Activated naive CD4-positive, alpha-beta T cell treated with anti-CD3 and anti-CD28 coated beads, Interleukin-2, amount 50 U/mL, for 24 hours (primary cell): ENCODE data around the gene PACSIN2.

Source experiments
- H3K27ac Mint-ChIP-seq: one replicate; pipeline ENCODE4 v1.8.0; 2021; ENCODE audit warnings: mild to moderate bottlenecking, mixed read lengths
- H3K27me3 Mint-ChIP-seq: one replicate; pipeline ENCODE4 v1.8.0; 2021; ENCODE audit warnings: mixed read lengths
- H3K36me3 Mint-ChIP-seq: one replicate; pipeline ENCODE4 v1.8.0; 2021; ENCODE audit warnings: mixed read lengths
- H3K4me1 Mint-ChIP-seq: one replicate; pipeline ENCODE4 v1.8.0; 2021; ENCODE audit warnings: mixed read lengths
- H3K4me3 Mint-ChIP-seq: one replicate; pipeline ENCODE4 v1.8.0; 2021; ENCODE audit warnings: mild to moderate bottlenecking, mixed read lengths
- H3K9me3 Mint-ChIP-seq: one replicate; pipeline ENCODE4 v1.8.0; 2021; ENCODE audit warnings: mixed read lengths

The PACSIN2 gene, protein sequence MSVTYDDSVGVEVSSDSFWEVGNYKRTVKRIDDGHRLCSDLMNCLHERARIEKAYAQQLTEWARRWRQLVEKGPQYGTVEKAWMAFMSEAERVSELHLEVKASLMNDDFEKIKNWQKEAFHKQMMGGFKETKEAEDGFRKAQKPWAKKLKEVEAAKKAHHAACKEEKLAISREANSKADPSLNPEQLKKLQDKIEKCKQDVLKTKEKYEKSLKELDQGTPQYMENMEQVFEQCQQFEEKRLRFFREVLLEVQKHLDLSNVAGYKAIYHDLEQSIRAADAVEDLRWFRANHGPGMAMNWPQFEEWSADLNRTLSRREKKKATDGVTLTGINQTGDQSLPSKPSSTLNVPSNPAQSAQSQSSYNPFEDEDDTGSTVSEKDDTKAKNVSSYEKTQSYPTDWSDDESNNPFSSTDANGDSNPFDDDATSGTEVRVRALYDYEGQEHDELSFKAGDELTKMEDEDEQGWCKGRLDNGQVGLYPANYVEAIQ

DNA sequence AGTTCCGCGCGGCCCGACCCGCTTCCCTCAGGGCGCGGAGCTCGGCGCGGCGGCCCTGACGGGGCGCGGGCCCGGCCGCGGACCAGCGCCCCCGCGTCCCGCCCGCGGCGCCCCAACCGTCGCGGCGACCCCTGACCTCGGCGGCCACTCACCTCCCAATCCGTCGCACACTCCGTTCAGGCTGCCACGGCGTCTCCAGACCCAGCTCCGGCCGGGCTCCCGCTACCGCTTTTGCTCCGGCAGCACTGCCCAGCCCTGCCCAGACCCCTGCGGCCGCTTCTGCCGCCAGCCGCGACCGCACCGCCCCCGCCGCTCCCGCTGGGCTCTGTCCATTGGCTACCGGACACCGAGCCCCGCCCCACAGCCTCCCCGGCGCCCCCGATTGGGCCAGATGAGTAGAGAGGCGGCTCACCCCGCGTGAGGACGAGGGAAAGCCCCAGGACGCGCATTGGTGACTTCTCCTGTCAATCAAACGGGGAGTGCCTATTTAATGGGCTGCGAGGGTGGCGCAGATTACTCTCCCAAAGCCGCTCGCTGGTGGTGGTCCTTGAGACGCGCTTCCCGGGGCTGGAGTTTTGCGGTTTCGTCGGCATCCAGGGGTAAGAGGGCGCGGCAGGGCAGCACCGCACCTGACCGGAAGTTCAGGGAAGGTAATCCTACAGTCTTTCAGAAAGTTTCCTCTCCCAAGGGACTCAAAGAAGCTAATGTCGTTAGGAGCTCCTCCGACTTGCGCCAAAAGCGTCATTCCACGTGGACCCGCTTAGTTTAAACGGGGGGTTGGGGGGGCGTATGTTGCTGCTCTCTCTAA, at the start of gene PACSIN2:
TSS of gene PACSIN2 (minus strand) at position 281 of the 808 bp plus-strand sequence. CDS start 103,069 bp downstream, outside the sequence.
- H3K4me1 Mint-ChIP-seq = peaks cover 44% of the 10 kb centered on the region
- H3K9me3 Mint-ChIP-seq = no peaks in the 10 kb centered on the region
- no peaks in the 10 kb centered on the region for H3K27me3 Mint-ChIP-seq
- no peaks in the 10 kb centered on the region for H3K36me3 Mint-ChIP-seq
- H3K4me3 Mint-ChIP-seq = peak within 1 kb of the TSS; percentile 96
- H3K27ac Mint-ChIP-seq = peak within 1 kb of the TSS; percentile 87

DNA sequence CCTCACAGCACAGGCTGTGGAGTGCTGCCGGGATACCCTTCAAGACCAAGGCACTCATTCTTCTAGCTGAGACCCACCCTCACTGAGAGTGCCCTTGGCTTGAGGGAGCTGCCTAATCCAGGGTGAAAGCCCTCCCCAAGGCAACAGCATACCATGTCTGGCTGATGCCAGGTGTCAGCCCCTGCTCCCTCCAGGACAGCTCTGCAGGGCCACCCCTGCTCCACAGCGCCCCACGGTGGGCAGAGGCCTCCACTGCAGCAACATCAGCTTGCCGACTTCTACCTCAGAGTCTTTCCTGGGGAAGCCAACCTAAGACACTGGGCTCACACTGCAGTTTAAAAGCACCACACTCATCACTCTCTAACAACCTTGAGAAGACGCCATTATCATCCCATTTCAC, 45.2 kb upstream of the PACSIN2 start:
- Mint-ChIP-seq H3K4me1 (no peaks in the 10 kb centered on the region), H3K9me3 (no peaks in the 10 kb centered on the region), H3K27me3 (no peaks in the 10 kb centered on the region), H3K4me3 (no peak overlapping the region), H3K36me3 (peaks cover 9% of the 10 kb centered on the region), H3K27ac (no peak overlapping the region)

DNA sequence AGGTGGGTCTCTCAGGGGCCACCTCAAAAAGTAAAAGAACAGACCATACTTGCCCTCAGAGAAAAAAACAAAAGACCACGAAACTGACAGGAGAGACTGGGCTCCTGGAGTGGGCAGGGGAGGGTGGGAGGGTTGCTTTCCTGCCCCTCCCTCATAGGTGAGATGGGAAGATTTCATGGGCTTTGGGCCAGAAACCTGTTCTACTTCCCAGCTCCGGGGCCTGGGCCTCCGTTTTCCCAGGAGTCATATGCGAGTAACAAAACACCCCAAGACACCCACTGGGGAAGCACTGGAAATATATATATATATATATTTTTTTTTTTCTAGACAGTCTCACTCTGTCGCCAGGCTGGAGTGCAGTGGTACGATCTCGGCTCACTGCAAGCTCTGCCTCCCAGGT, 42.7 kb upstream of the PACSIN2 start:
- no peaks in the 10 kb centered on the region for H3K4me1 Mint-ChIP-seq
- H3K27ac Mint-ChIP-seq = no peak overlapping the region
- H3K4me3 Mint-ChIP-seq = no peak overlapping the region
- H3K9me3 Mint-ChIP-seq = no peaks in the 10 kb centered on the region
- no peaks in the 10 kb centered on the region for H3K27me3 Mint-ChIP-seq
- H3K36me3 Mint-ChIP-seq = peaks cover 4% of the 10 kb centered on the region

DNA sequence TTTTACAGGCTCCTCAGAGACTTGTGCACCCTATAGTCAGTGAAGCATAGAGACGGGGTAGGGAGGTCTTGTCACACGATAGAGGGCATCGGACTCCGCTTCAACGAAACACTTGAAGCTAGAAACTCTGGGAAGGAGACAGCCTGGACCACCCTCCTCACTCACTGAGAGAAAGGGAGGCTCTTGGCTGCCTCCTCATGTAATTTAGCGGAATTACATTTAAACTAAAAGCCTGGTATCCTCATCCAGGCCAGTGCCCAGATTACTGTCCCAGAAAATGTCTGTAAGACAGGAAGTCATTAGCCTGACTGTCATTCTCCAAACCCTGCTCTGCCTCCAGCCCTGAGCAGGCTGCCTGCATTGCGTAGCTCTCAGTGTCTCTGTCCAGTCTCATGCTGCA, 38.2 kb upstream of the PACSIN2 start:
- Mint-ChIP-seq H3K4me1 (no peaks in the 10 kb centered on the region), H3K36me3 (no peaks in the 10 kb centered on the region), H3K9me3 (no peaks in the 10 kb centered on the region), H3K4me3 (no peak overlapping the region), H3K27me3 (no peaks in the 10 kb centered on the region), H3K27ac (no peak overlapping the region)

DNA sequence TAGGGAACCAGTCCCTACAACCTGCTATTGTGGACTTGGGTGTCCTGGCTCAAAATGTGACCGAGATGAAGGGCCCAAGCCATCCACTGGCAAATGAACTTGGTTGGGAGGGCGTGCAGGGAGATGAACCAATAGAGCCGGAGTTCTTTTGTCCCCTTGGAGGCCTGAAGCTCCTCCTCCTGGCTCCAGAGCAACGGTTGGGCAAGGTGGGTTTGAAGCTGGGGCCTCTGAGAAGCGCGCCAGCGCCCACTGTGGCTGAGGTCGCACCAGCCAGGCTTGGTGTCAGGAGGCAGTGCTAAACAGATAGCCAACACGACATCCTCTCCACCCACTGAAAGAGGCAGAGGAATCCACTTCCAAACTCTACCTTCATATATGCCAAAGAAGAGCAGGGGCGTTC, 36.0 kb upstream of the PACSIN2 start:
- H3K4me3 Mint-ChIP-seq = no peak overlapping the region
- H3K27ac Mint-ChIP-seq = no peak overlapping the region
- no peaks in the 10 kb centered on the region for H3K9me3 Mint-ChIP-seq
- H3K27me3 Mint-ChIP-seq = no peaks in the 10 kb centered on the region
- H3K4me1 Mint-ChIP-seq = no peaks in the 10 kb centered on the region
- no peaks in the 10 kb centered on the region for H3K36me3 Mint-ChIP-seq

DNA sequence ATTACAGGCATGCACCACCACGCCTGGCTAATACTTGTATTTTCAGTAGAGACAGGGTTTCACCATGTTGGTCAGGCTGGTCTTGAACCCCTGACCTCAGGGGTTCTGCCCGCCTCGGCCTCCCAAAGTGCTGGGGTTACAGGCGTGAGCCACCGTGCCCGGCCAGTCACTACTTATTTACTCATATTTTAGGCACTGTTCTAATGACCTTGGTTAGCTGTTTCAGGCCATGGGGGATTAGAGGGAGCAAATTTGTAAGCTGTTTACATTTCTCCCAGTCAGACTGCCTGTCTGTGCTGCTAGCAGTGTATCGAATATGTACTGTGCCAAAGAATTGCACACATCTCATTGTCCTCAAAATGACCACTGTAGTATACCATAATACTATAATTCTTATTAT, 32.7 kb upstream of the PACSIN2 start:
- Mint-ChIP-seq H3K27me3 (no peaks in the 10 kb centered on the region), H3K36me3 (no peaks in the 10 kb centered on the region), H3K9me3 (no peaks in the 10 kb centered on the region), H3K4me1 (no peaks in the 10 kb centered on the region), H3K4me3 (no peak overlapping the region), H3K27ac (no peak overlapping the region)

DNA sequence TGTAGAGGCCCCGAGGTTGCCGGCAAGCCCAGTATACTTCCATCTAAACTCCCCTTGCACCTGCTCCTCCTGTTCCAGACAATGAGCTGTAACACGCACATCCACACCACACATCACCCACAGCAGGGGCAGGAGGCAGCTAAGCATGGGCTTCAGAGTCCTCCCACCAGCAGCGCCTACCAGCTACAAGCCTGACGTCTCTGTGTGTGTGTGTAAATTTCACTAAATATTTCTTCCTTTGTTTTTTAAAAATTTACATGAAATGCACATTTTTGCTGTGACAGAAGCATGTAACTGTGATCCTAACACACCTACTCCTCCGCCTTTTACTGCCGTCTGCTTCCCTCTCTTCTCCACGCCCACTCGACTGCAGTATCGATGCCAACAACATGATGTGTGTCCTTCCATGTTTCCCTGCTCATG, 29.4 kb upstream of the PACSIN2 start:
- H3K36me3 Mint-ChIP-seq = no peaks in the 10 kb centered on the region
- no peaks in the 10 kb centered on the region for H3K27me3 Mint-ChIP-seq
- H3K4me1 Mint-ChIP-seq = no peaks in the 10 kb centered on the region
- no peak overlapping the region for H3K27ac Mint-ChIP-seq
- H3K9me3 Mint-ChIP-seq = no peaks in the 10 kb centered on the region
- H3K4me3 Mint-ChIP-seq = no peak overlapping the region

DNA sequence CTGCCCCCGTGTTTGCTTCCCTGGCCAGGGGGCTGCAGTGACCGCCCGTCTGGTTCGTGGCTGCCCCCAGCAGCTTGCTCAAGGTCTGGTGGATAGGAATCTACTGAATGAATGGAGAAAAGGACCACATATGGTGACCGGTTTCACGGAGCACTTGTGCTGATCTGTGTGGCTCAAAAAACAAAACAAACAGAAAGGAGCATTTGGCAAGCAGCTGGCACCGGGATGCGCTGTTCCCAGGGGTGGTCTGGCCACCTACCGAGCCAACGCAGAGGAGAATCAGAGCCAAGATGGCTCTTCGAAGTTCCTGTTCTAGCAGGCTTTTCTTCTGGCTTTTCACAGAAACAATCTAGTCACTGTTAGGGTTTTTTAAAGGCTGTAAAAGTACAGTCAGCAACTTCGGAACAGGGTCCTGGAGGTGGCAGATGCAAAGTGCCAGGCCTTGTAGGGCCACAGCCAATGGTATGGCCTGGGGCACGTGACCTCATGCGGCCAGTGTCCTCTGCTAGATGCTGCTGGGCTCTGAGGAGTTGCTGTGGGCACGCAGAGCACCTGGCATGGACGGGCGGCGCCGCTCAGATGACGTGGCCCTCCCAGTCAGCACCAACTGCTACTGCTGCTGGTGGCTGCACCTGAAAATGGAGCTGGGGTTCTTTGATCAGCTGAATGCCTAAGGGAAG, 27.3 kb upstream of the PACSIN2 start:
- no peaks in the 10 kb centered on the region for H3K27me3 Mint-ChIP-seq
- H3K27ac Mint-ChIP-seq = no peak overlapping the region
- H3K36me3 Mint-ChIP-seq = no peaks in the 10 kb centered on the region
- H3K4me3 Mint-ChIP-seq = no peak overlapping the region
- no peaks in the 10 kb centered on the region for H3K9me3 Mint-ChIP-seq
- no peaks in the 10 kb centered on the region for H3K4me1 Mint-ChIP-seq

DNA sequence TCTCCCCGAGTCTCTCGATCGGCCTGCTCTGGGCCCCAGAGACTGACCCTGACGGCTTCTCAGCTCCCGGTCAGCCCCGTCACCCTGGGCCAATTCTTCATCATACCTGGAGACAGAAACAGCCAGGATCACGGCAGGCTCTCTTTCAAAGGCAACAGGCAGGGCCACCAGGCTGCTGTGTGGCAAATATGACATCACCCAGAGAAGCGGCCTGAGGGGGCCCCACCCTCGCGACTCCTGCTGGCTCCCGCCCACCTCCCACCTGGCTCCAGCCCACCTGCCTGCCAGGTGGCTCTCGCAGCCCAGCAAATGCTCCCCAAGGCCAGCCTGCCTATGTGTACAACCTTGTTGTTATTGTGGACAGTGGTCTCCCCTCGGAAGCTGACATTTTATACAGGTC, 24.9 kb upstream of the PACSIN2 start:
- H3K27me3 Mint-ChIP-seq = no peaks in the 10 kb centered on the region
- H3K9me3 Mint-ChIP-seq = no peaks in the 10 kb centered on the region
- H3K36me3 Mint-ChIP-seq = no peaks in the 10 kb centered on the region
- no peaks in the 10 kb centered on the region for H3K4me1 Mint-ChIP-seq
- no peak overlapping the region for H3K27ac Mint-ChIP-seq
- no peak overlapping the region for H3K4me3 Mint-ChIP-seq

DNA sequence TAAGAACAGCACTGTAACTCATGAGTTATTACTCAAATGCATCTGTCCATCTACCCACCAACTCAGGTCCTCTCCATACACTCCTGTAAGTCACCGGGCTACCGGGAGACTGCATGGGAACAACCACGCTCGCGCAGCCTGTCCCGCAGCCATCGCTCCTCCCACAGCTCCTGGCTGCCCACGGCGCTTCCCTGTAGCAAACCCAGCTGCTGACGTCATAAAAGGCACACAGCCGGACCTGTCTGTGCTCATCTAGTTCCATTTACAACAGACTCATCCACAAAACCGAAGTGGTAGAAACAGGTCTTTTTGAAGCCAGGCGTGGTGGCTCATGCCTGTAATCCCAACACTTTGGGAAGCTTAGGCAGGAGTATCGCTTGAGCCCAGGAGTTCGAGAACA, 23.4 kb upstream of the PACSIN2 start:
- Mint-ChIP-seq H3K36me3 (no peaks in the 10 kb centered on the region), H3K27ac (no peak overlapping the region)

DNA sequence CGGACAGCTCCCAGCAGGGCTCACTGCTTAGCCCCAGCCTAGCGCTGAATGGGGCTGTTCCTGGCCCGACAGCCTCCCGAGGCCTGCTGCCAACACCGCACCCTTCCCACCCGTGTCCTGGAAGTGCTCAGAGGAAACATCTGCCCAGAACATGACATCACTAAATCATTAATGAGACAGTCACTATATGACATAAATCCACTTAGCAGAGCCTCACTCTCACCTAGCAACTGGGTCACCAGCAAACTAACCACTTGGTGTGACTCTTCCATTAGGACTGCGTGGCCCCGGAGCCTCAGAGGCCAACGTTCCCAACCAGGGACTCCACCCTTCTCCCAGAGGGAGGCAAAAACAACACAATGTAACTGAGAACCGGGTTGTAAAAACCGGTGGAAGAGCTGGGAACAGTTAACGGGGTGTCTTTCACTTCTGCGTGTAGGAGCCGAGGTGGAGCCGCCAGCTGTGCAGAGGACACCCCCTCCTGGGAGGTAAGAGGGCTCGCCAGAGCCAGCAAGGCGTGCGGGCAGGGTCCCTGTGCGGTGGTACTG, 21.4 kb upstream of the PACSIN2 start:
- no peaks in the 10 kb centered on the region for H3K9me3 Mint-ChIP-seq
- H3K4me1 Mint-ChIP-seq = peaks cover 5% of the 10 kb centered on the region
- no peaks in the 10 kb centered on the region for H3K27me3 Mint-ChIP-seq
- H3K4me3 Mint-ChIP-seq = no peak overlapping the region
- H3K27ac Mint-ChIP-seq = no peak overlapping the region
- H3K36me3 Mint-ChIP-seq = no peaks in the 10 kb centered on the region

More for the DNA sequence above, 23.4 kb upstream of the PACSIN2 start:
- Mint-ChIP-seq H3K4me1 (peaks cover 5% of the 10 kb centered on the region), H3K27me3 (no peaks in the 10 kb centered on the region), H3K4me3 (no peak overlapping the region), H3K9me3 (no peaks in the 10 kb centered on the region)

DNA sequence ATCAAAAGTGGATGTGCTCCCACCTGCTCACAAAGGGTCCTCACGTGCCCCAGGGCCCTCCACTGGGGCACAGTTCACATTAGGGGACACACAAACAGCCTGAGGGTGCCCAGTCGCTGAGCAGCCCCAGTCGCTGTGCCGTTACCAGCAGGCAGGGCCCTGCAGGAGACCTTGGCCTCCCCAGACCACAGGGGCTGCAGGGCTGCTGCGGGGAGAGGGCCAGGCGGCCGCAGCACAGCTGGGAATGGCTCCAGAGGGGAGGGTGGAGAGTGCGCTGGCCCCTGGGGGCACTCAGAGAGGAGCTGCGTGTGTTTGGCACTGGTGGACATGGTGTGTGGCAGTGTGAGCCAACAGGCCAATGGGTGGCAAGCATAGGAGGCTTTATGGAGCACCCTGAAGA, 20.3 kb upstream of the PACSIN2 start:
- no peak overlapping the region for H3K4me3 Mint-ChIP-seq
- H3K27me3 Mint-ChIP-seq = no peaks in the 10 kb centered on the region
- no peaks in the 10 kb centered on the region for H3K36me3 Mint-ChIP-seq
- no peaks in the 10 kb centered on the region for H3K9me3 Mint-ChIP-seq
- H3K4me1 Mint-ChIP-seq = peaks cover 5% of the 10 kb centered on the region
- H3K27ac Mint-ChIP-seq = no peak overlapping the region

DNA sequence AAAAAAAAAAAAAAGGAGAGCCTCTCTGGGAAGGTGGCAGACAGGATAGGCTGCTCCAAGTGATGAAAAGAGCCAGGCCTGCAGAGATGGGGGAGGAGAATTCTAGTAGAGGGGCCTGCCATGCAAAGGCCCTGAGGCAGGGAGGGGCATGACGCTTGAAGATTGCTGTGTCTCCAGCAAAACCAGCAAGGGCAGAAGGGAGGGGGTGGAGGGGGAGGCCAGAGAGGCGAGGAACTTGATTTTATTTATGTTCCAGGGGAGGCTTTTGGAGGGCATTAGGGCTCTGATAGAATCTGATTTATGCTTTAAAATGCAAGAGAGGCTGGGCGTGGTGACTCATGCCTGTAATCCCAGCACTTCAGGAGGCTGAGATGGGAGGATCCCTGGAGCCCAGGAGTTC, 16.7 kb upstream of the PACSIN2 start:
- no peaks in the 10 kb centered on the region for H3K36me3 Mint-ChIP-seq
- no peaks in the 10 kb centered on the region for H3K27me3 Mint-ChIP-seq
- no peak overlapping the region for H3K4me3 Mint-ChIP-seq
- H3K4me1 Mint-ChIP-seq = peaks cover 6% of the 10 kb centered on the region
- no peaks in the 10 kb centered on the region for H3K9me3 Mint-ChIP-seq
- H3K27ac Mint-ChIP-seq = no peak overlapping the region

DNA sequence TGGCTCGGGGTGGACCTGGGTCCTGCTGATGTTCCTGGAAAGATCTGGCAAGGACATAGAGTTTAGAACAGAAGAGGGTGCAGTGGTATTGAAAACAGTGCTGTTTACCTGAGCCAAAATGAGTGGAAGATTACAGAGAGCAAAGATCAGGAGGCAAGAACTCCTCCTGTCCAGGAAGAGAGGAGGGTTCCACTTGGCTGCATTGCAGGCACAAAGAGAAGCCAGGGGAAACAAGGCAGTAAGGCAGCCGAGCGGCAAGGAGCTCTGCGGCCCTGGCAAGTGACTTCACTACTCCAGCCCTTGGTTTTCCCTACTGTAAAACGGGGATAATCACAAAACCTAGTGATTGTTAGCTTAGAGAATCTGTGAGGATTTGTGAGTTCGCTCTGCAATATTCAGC, 3.7 kb upstream of the PACSIN2 start:
- Mint-ChIP-seq H3K4me1 (peaks cover 14% of the 10 kb centered on the region), H3K27ac (no peak overlapping the region)

More for the DNA sequence above, 3.7 kb upstream of the PACSIN2 start:
- no peaks in the 10 kb centered on the region for H3K36me3 Mint-ChIP-seq
- H3K27me3 Mint-ChIP-seq = no peaks in the 10 kb centered on the region
- H3K9me3 Mint-ChIP-seq = no peaks in the 10 kb centered on the region
- H3K4me3 Mint-ChIP-seq = no peak overlapping the region
